GM19455 (cell line): Measurements from ENCODE around the gene CRYZL1.

ENCODE experiments used
- ATAC-seq: cut with Tn5 transposase; IDR thresholded peaks from one replicate; pipeline ENCODE4 v1.9.1; 2021; ENCODE audit not compliant: unreplicated experiment

Gene CRYZL1

GRCh38 chr21:33542640-33543504 is 98.7 kb downstream of the CRYZL1 start, which contains the start of gene SON:
TSS of gene SON (plus strand) at chr21:33543038. CDS start at chr21:33543093, 55 bp downstream.
- peak; percentile 87 for ATAC-seq

- ATAC-seq, result peak; percentile 56
Measured at GRCh38 chr21:33541756-33542639, 99.5 kb downstream of the CRYZL1 start, which contains the start of gene GART. TSS of gene GART (minus strand) at chr21:33542117. CDS start at chr21:33539315, 2,802 bp downstream.

DNA sequence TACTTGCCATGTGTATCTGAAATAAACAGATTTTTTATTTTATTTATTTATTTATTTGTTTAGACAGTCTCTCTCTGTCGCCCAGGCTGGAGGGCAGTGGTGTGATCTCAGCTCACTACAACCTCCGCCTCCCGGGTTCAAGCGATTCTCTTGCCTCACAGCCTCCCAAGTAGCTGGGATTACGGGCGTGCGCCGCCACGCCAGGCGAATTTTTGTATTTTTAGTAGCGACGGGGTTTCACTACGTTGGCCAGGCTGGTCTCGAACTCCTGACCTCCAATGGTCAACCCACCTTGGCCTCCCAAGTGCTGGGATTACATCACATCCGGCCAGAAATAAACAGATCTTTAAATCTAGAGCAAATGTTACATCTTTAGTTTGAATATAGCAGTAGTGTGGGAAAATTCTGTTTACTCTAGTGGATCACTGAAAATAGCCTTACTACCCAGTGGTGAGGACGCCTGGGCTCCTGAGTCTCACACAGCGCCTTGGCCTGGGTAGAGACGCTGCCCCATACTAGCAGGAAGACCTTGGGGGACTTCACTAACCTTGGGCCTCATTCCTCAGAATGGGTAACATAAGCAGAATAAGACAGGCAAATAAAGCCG is 100.3 kb downstream of the CRYZL1 start:
- no peak for ATAC-seq

DNA sequence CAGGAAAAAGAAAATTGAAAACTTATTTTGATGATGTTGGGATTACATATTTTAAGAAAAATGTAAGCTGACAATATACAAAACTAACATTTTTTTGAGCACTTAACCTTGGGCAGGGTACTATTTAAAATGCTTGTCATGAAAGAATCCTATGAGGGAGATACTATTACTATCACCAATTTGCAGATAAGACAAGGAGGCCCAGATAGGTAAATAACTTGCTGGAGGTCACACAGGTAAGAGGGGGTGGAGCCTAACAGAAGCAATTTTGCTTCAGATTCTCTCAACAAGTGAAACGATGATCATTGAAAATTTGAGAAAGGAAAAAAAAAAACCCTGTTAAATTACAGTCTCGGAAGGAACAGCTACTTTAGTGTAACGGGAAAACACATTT is 100.8 kb downstream of the CRYZL1 start:
- no peak for ATAC-seq

DNA sequence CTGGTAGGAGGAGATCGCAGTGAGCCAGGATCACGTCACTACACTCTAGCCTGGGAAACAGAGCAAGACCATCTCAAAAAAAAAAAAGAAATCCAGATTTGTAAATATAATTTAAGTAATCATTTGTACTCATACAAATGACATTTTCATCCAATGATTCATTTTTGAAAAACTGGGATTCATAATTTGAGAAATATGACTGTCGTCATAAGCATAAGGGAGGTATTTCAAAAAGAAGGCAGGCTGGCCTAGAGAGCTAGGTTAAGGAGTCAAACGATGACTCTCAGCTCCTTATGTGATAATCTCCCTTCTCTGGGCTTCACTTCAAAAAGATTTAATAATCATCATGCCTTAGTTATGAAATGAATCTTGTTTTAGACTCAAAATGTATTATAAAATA is 101.9 kb downstream of the CRYZL1 start:
- ATAC-seq, result no peak
